GM21528 (cell line): ENCODE data around the gene S1PR2.
"Not testable (repeated sequence)": the region's sequence is repeated elsewhere in the genome, so short reads cannot be mapped to it uniquely, and the experiment has no call there.

Experiments
- ATAC-seq: cut with Tn5 transposase; IDR thresholded peaks from one replicate; pipeline ENCODE4 v1.9.1; 2021; ENCODE audit warnings: mild to moderate bottlenecking, moderate library complexity; ENCODE audit not compliant: unreplicated experiment, low FRiP score

S1PR2 gene

GRCh38 chr19:10255358-10255757 lies 24.2 kb upstream of the S1PR2 start:
- ATAC-seq = no peak

- ATAC-seq = no peak
Observed at GRCh38 chr19:10254244-10254643, 23.1 kb upstream of the S1PR2 start.

DNA sequence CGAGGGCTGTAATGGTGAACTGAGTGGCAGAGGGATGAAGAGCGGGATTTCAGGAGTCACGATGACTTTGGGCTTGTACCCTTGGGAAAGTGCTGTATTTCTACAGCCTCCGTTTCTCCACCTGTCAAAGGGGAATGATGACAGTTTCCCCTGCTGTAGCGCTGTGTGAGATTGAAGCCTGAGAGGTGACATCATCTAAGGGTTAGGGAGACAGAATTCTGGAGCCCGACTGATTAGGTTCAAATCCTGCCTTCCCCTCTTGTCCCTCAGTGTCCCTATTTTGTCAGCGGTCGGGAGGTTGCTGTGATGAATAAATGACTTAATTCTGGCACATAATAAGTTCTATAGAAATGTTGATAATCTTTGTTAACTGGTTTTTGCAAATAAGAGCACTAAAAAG lies 21.6 kb upstream of the S1PR2 start:
- no peak for ATAC-seq

GRCh38 chr19:10251792-10252694 lies 20.9 kb upstream of the S1PR2 start, which contains the start of gene MRPL4:
MRPL4 (plus strand) TSS chr19:10252214; CDS start chr19:10252254, 40 bp downstream.
- peak; percentile 83 for ATAC-seq

- ATAC-seq = no peak
Observed at GRCh38 chr19:10246511-10246910, 15.4 kb upstream of the S1PR2 start.

GRCh38 chr19:10245189-10245939 lies 14.2 kb upstream of the S1PR2 start:
- ATAC-seq = no peak

- ATAC-seq = no peak
Observed at GRCh38 chr19:10243606-10244005, 12.5 kb upstream of the S1PR2 start.

DNA sequence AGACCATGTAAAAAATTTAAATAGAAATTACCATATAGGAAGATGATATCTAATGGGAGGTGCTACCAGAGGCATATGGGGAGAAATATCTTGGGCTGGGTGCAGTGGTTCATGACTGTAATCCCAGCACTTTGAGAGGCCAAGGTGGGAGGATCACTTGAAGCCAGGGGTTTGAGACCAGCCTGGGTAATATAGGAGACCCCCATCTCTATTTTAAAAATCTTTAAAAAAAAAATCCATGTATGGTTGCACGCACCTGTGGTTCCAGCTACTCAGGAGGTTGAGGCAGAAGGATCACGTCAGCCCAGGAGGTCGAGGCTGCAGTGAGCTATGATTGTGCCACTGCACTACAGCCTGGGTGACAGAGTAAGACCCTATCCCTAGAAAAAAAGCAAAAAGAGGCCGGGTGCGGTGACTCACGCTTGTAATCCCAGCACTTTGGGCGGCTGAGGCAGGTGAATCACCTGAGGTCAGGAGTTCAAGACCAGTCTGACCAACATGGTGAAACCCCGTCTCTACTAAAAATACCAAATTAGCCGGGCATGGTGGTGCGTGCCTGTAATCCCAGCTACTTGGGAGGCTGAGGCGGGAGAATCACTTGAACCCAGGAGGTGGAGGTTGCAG lies 10.8 kb upstream of the S1PR2 start:
- ATAC-seq = not testable (repeated sequence)

DNA sequence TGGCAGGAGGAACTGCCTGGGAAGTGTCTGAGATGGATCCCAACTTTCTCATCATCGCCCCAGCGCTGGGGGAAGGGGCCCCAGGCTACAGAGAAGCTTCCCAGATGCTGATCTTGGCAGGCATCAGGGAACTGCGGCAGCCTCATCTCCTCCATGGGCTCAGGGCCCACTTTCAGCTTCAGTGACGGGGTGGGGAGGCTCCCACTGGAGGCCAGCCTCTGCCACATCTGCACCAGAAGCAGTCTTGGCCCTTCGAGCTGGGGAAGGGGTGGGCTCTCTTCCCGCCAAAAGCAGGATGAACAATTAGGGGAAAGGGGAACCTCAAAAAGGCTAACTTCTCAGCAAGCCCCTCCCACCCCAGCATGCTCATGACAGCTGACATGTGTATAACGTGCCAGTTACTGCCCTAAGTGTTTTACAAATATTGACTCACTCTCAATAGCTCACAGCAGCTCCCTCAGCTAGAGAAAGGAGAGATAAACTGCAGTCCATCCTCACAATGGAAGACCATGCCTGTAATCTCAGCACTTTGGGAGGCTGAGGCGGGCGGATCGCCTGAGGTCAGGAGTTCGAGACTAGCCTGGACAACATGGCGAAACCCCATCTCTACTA lies 7.1 kb upstream of the S1PR2 start:
- no peak for ATAC-seq

DNA sequence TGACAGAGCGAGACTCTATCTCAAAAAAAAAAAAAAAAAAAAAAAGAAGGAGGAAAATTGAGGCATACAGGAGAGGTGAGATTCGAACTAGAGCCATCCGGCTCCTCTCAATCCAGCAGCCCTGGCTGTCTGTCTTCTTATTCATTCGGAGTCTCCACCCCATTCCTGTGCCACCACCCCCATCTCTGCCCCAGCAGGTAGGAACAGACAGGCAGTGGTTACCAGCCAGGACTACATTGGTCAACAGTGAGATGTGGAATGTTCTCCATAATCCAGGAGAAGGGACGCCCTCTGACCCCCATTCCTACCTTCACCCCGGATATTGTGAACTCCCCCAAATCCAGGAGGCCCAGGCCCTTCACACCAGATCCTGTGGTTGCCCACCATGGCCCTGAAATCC lies 6.6 kb upstream of the S1PR2 start:
- no peak for ATAC-seq

DNA sequence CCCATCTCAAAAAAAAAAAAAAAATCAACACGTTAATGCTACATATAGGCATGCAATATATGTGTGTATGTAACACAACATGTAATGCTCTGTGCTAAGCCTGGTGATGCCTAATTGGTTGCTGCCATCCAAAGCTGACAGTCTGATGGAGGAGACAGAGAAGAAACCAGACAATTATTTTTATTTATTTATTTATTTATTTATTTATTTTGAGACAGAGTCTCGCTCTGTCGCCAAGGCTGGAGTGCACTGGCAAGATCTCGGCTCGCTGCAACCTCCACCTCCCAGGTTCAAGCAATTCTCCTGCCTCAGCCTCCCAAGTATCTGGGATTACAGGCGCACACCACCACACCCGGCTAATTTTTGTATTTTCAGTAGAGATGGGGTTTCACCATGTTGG lies 4.3 kb upstream of the S1PR2 start:
- not testable (repeated sequence) for ATAC-seq

- no peak for ATAC-seq
Observed at GRCh38 chr19:10235003-10235402, 3.9 kb upstream of the S1PR2 start.

GRCh38 chr19:10233946-10234345 lies 2.8 kb upstream of the S1PR2 start:
- no peak for ATAC-seq

DNA sequence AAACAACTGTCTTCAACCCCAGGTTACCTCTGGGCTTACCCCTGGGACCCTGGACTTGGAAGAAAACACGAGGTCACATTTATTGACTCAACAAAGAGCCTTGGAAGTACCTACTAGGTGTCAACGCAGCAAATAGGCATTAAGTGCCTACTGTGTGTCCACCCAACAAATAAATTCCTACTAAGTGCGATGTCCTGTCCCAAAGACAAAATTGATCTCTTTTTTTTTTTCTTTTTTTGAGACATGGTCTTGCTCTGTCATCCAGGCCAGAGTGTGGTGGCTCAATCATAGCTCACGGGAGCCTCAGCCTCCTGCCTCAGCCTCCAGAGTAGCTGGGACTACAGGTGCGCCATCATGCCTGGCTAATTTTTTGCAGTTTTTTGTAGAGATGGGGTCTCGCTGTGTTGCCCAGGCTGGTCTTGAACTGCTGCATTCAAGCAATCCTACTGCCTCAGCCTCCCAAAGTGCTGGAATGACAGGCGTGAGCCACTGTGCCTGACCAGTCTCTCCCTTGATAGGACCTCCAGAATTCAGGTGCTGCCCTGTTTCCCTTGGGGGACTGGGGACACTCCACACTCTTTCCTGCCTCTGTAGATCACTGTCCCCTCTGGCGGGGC lies 589 bp upstream of the S1PR2 start:
- no peak for ATAC-seq

DNA sequence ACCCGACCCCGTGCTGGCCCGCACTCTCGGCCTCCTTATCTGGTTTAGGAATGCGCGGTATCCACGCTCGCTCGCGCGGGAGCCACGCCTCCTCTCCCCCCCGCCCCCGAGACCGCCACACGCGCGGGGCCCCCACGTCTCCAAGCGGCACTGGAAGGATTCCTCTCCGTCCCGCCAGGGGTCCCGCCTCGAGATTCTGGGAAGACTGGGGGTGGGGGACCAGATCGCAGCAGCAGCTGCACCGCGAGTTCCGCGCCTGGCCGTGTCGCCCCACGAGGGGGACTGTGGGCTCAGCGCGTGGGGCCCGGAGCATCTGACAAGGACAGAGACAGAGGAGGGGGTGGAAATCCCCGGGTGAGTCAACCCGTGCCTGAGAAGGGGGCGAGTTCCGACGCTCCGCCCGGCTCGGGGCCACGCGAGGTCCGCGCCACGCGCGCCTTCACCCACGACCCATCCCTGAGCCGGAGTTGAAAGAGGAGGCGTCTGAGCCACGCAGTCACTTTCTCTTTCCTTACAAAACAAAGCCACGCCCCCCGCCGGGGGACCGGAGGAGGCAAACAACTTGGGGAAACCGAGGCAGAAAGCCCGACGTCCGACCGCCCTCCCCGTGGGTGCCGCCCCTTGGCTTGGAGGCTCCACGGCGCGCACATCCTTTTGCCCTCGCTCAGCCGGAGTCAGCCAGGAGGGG lies 814 bp downstream of the S1PR2 start:
- ATAC-seq = no peak

GRCh38 chr19:10228920-10229319 lies 2.2 kb downstream of the S1PR2 start:
- no peak for ATAC-seq

DNA sequence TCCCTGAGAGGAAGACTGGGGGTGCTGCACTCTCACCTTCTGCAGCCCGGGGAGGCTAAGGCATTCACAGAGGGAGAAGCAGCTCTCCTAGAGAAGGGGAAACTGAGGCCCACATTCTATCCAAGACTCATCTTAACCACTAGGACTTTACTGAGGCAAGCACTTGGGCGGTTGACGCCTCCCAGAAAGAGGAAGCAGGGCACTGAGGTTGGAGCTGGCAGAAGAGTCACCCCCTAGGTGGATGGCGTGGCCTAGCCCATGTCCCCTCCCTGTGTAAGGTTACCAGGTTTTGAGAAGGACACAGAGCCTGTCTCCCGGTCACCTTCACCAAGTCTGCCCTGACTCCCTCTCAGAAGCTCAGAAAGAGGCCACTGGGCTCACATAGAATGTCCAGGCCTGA lies 2.7 kb downstream of the S1PR2 start:
- ATAC-seq = no peak

DNA sequence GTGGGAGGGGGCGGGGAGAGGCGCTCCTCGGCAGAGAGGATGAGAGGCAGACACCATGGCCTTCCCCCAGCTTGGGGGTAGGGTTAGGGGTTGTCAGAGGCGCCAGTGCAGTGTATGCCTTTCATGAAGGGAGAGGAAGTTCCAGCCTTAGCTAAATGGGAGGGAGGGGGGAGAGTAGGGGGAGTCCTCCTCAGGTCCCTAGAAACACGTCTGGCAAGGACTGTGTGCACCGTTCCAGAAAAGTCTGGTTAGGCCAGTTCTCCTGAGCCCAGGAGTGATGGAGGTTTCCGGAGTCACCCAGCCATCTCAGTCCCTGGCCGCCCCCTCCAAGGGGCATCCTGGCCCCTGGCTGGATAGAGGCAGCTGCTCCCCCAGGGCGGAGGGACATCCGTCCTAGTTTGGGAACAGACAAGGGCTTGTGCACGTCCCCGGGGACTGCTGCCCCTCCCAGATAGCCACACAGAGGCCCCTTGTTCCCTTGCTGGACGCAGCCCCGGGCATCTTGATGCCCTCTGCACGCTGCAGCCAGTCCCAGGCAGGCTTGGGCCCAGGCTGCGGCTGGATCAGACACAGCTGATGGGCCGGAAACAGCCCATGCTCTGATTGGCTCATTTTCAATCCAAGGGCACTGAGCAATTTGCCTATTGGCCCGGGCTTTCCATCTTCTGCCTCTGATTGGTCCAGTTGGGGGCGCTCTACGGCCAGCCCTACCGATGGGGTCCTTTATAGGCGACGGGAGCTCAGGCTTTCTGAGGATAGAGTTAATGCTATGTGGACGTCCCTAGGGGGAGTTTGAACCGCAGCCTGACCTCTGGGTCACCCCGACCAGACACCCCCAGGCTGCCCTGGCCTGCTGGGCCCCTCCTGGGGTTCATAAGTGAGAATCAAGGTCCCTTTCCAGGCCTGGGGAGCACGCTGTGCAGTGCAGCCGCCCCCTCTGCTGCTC lies 3.8 kb downstream of the S1PR2 start:
- ATAC-seq = no peak
